GM18520 (cell line): ENCODE data around the gene CLSTN2.

Experiments used
- ATAC-seq: cut with Tn5 transposase; IDR thresholded peaks from one replicate; pipeline ENCODE4 v1.9.1; 2021; ENCODE audit not compliant: unreplicated experiment

Gene CLSTN2

GRCh38 chr3:140529558-140529957, 594.6 kb downstream of the CLSTN2 start:
- no peak for ATAC-seq

GRCh38 chr3:140530131-140530530, 595.1 kb downstream of the CLSTN2 start:
- ATAC-seq = no peak

GRCh38 chr3:140530603-140531002, 595.6 kb downstream of the CLSTN2 start:
- ATAC-seq = no peak

GRCh38 chr3:140532793-140533330, 597.9 kb downstream of the CLSTN2 start:
- no peak for ATAC-seq

- no peak for ATAC-seq
These were observed 602.1 kb downstream of the CLSTN2 start for GRCh38 chr3:140536926-140537726.

- no peak for ATAC-seq
These were observed 602.7 kb downstream of the CLSTN2 start for GRCh38 chr3:140537727-140538082.

GRCh38 chr3:140540262-140540661, 605.3 kb downstream of the CLSTN2 start:
- ATAC-seq = peak; percentile 51

GRCh38 chr3:140541975-140542653, 607.1 kb downstream of the CLSTN2 start:
- ATAC-seq = no peak

GRCh38 chr3:140545197-140545596, 610.2 kb downstream of the CLSTN2 start:
- no peak for ATAC-seq

- no peak for ATAC-seq
These were observed 610.8 kb downstream of the CLSTN2 start for GRCh38 chr3:140545756-140546155.

- no peak for ATAC-seq
These were observed 611.7 kb downstream of the CLSTN2 start for GRCh38 chr3:140546649-140547048.

- no peak for ATAC-seq
These were observed 617.4 kb downstream of the CLSTN2 start for GRCh38 chr3:140552403-140552802.

GRCh38 chr3:140552898-140553297, 617.9 kb downstream of the CLSTN2 start:
- ATAC-seq = no peak

GRCh38 chr3:140553591-140553990, 618.6 kb downstream of the CLSTN2 start:
- ATAC-seq = no peak

- no peak for ATAC-seq
These were observed 620.7 kb downstream of the CLSTN2 start for GRCh38 chr3:140555666-140556065.

- no peak for ATAC-seq
These were observed 622.5 kb downstream of the CLSTN2 start for GRCh38 chr3:140557476-140557875.

- ATAC-seq = no peak
These were observed 624.6 kb downstream of the CLSTN2 start for GRCh38 chr3:140559546-140559945.

- ATAC-seq = no peak
These were observed 628.3 kb downstream of the CLSTN2 start for GRCh38 chr3:140563206-140563760.

GRCh38 chr3:140568131-140568530, 633.1 kb downstream of the CLSTN2 start:
- no peak for ATAC-seq

- ATAC-seq = no peak
These were observed 634.0 kb downstream of the CLSTN2 start for GRCh38 chr3:140568842-140569520.

GRCh38 chr3:140570602-140571001, 635.6 kb downstream of the CLSTN2 start:
- no peak for ATAC-seq
